HCT116 (cell line): ENCODE results near the gene PRKAB2. TPM values are rescaled to one million over a fixed set of nuclear protein-coding genes. Genes with fewer than 3 reads are reported as not detected.

ENCODE experiments used
- ATAC-seq: fragments of 200-7000 bp; cut with Tn5 transposase; 2 replicates; pipeline ENCODE4 v1.9.1; 2020; ENCODE audit warnings: mild to moderate bottlenecking, moderate library complexity
- BruUV-seq: library from RNA; stranded (reverse); fragments of 400-500 nt; replicated peaks from 2 replicates; lab custom pipeline; 2021; lab: Mats Ljungman, UMichigan
- CTCF ChIA-PET: fragments of 300-600 bp; sonication (Branson Sonifier 250); formaldehyde crosslinking; loops from one replicate; lab custom pipeline; 2021; ENCODE audit warnings: antibody characterized with exemption; lab: Charles Lee
- POLR2A ChIA-PET: fragments of 300-600, 350-600 bp; sonication (Branson Sonifier 250); formaldehyde crosslinking; loops from one replicate; lab custom pipeline; 2021; ENCODE audit warnings: antibody characterized with exemption; lab: Charles Lee
- RAD21 ChIA-PET, 2 experiments: fragments of 300-600 bp; sonication (Branson Sonifier 250); formaldehyde crosslinking; loops; one replicate each; lab custom pipeline; 2023; ENCODE audit warnings: low total read pairs in 2 of 2; ENCODE audit not compliant: uncharacterized antibody in 2 of 2, unreplicated experiment in 2 of 2, low non-redundant PET in 1 of 2; lab: Charles Lee
- DNase-seq: peaks from one replicate; pipeline ENCODE4 v3.0.0-alpha.2; 2010; ENCODE audit warnings: low read depth, low spot score
- H2AFZ ChIP-seq: fragments of 200-600 bp; shearing (Covaris generic), sonication (generic); 2 replicates; pipeline ENCODE4 v1.6.1; 2017; ENCODE audit warnings: low read depth, mixed run types, mixed read lengths, antibody characterized with exemption, low read length; ENCODE audit not compliant: poor library complexity, severe bottlenecking
- H3K27ac ChIP-seq: 2 replicates; pipeline ENCODE4 v1.5.1; 2012; ENCODE audit warnings: low read depth, low read length
- H3K27me3 ChIP-seq: fragments of 200-600 bp; sonication (generic); 2 replicates; pipeline ENCODE4 v1.6.1; 2016; ENCODE audit warnings: mixed run types, low read length, mixed read lengths; ENCODE audit not compliant: insufficient read depth
- H3K36me3 ChIP-seq, 2 experiments: fragments of 200-500 bp in 1 of 2; fragments of 200-600 bp in 1 of 2; sonication (Bioruptor generic) in 1 of 2; sonication (generic) in 1 of 2; 2 replicates each; pipeline versions ENCODE4 v1.5.1 to v1.6.1; 2014 to 2016; ENCODE audit warnings: low read length in 2 of 2, inconsistent platforms in 1 of 2, mixed read lengths in 1 of 2, mixed run types in 1 of 2; ENCODE audit not compliant: insufficient read depth in 2 of 2, control insufficient read depth in 1 of 2
- H3K4me1 ChIP-seq, 2 experiments: fragments of 200-600 bp in 1 of 2; sonication (generic) in 1 of 2; 2 replicates each; pipeline versions ENCODE4 v1.5.1 to v1.6.1; 2012 to 2017; ENCODE audit warnings: low read length in 2 of 2, inconsistent platforms in 1 of 2, mild to moderate bottlenecking in 1 of 2, mixed read lengths in 1 of 2, mixed run types in 1 of 2, moderate library complexity in 1 of 2; ENCODE audit not compliant: insufficient read depth in 2 of 2, control insufficient read depth in 1 of 2
- H3K4me2 ChIP-seq: fragments of 200-600 bp; sonication (generic); 2 replicates; pipeline ENCODE4 v1.6.1; 2017; ENCODE audit warnings: mixed run types, low read length, mixed read lengths
- H3K4me3 ChIP-seq, 2 experiments: fragments of 200-600 bp in 1 of 2; sonication (generic) in 1 of 2; replicated peaks in 1 of 2; 2 replicates each; pipeline ENCODE4 v1.5.1; 2011 to 2016; ENCODE audit warnings: low read length in 2 of 2, control low read depth in 1 of 2, low read depth in 1 of 2, mild to moderate bottlenecking in 1 of 2, mixed read lengths in 1 of 2, mixed run types in 1 of 2
- H3K79me2 ChIP-seq: fragments of 200-600 bp; sonication (generic); 2 replicates; pipeline ENCODE4 v1.6.1; 2017; ENCODE audit warnings: mild to moderate bottlenecking, mixed run types, low read length, moderate library complexity, mixed read lengths; ENCODE audit not compliant: insufficient read depth
- H3K9ac ChIP-seq: fragments of 200-600 bp; sonication (generic); 2 replicates; pipeline ENCODE4 v1.6.1; 2016; ENCODE audit warnings: low read length, mixed read lengths
- H3K9me2 ChIP-seq: fragments of 200-600 bp; sonication (generic), shearing (Covaris generic); 2 replicates; pipeline ENCODE4 v1.6.1; 2017; ENCODE audit warnings: mixed run types, mild to moderate bottlenecking, moderate library complexity; ENCODE audit not compliant: insufficient read depth
- H3K9me3 ChIP-seq, 2 experiments: fragments of 200-500 bp in 1 of 2; fragments of 200-600 bp in 1 of 2; sonication (Bioruptor generic) in 1 of 2; sonication (generic) in 1 of 2; 2 replicates each; pipeline ENCODE4 v1.6.1; 2014 to 2017; ENCODE audit warnings: low read length in 2 of 2, mixed read lengths in 2 of 2, inconsistent platforms in 1 of 2, low read depth in 1 of 2, mild to moderate bottlenecking in 1 of 2, mixed run types in 1 of 2, moderate library complexity in 1 of 2; ENCODE audit not compliant: control insufficient read depth in 1 of 2, insufficient read depth in 1 of 2
- H4K20me1 ChIP-seq: fragments of 200-600 bp; sonication (generic), shearing (Covaris generic); 2 replicates; pipeline ENCODE4 v1.6.1; 2017; ENCODE audit warnings: mixed run types, mild to moderate bottlenecking, moderate library complexity; ENCODE audit not compliant: insufficient read depth
- ATF3 ChIP-seq: IDR thresholded peaks from 2 replicates; pipeline ENCODE4 v1.6.1; 2012
- CBX3 ChIP-seq: IDR thresholded peaks from 2 replicates; pipeline ENCODE4 v1.6.1; 2012; ENCODE audit warnings: low read depth
- CEBPB ChIP-seq: IDR thresholded peaks from 2 replicates; pipeline ENCODE4 v1.6.1; 2012; ENCODE audit warnings: low read depth
- EGR1 ChIP-seq: IDR thresholded peaks from 2 replicates; pipeline ENCODE4 v1.6.1; 2012; ENCODE audit warnings: low read depth
- ELF1 ChIP-seq: IDR thresholded peaks from 2 replicates; pipeline ENCODE4 v1.6.1; 2012; ENCODE audit warnings: low read depth, borderline replicate concordance
- EZH2 ChIP-seq: fragments of 200-600 bp; sonication (generic); IDR thresholded peaks from 2 replicates; pipeline ENCODE4 v1.6.1; 2017; ENCODE audit warnings: antibody characterized with exemption, mixed run types
- EZH2phosphoT487 ChIP-seq: fragments of 200-600 bp; IDR thresholded peaks from 2 replicates; pipeline ENCODE4 v1.6.1; 2018; ENCODE audit warnings: antibody characterized with exemption, borderline replicate concordance
- JUND ChIP-seq: IDR thresholded peaks from 2 replicates; pipeline ENCODE4 v1.6.1; 2012
- SIN3A ChIP-seq: IDR thresholded peaks from 2 replicates; pipeline ENCODE4 v1.6.1; 2012; ENCODE audit warnings: low read depth
- SRF ChIP-seq: IDR thresholded peaks from 2 replicates; pipeline ENCODE4 v1.6.1; 2012; ENCODE audit warnings: low read depth
- TCF7L2 ChIP-seq: IDR thresholded peaks from 2 replicates; pipeline ENCODE4 v1.7.0; 2011; ENCODE audit warnings: borderline replicate concordance, inconsistent platforms; ENCODE audit not compliant: insufficient read depth, insufficient read length; ENCODE audit errors: extremely low read depth
- YY1 ChIP-seq: IDR thresholded peaks from 2 replicates; pipeline ENCODE4 v1.6.1; 2011; ENCODE audit warnings: low read length, low read depth, moderate library complexity, mild to moderate bottlenecking; ENCODE audit not compliant: insufficient replicate concordance; ENCODE audit errors: extremely low read depth
- intact Hi-C: fragments of 100-400 bp; cut with micrococcal nuclease; formaldehyde crosslinking; loops from 2 replicates; pipeline ENCODE4 v1.10.0; 2022
- total RNA-seq: library from RNA; stranded (reverse); gene quantifications from one replicate; pipeline ENCODE4 v1.2.1, GENCODE V29; 2021; ENCODE audit not compliant: unreplicated experiment
- TF ChIP-seq, protein P1 (sequence below): IDR thresholded peaks from 2 replicates; pipeline ENCODE4 v1.6.1; 2012; ENCODE audit warnings: low read depth

Gene PRKAB2
- total RNA-seq, 1 experiment from 2014 or later: 10.9 TPM

GRCh38 chr1:147168626-147169058, 3.6 kb downstream of the PRKAB2 start:
- no peak overlapping the region for H3K27ac ChIP-seq
- no peak overlapping the region for H3K4me3 ChIP-seq
- no TSS peak for BruUV-seq
- intact Hi-C loops: no loop called here
- no peak overlapping the region for H2AFZ ChIP-seq
- peak overlapping the region; percentile 75; the same call in 1 of the 2 replicates for H3K4me2 ChIP-seq
- peaks cover 2% of the 10 kb centered on the region; the same call in 1 of the 2 replicates for H4K20me1 ChIP-seq
- no peaks in the 10 kb centered on the region for H3K9me2 ChIP-seq
- H3K27me3 ChIP-seq: no peaks in the 10 kb centered on the region
- no peak for DNase-seq
- H3K36me3 ChIP-seq: peaks cover 3 to 5% of the 10 kb centered on the region in 2 experiments; a peak in 1 of 4 replicates
- no peaks in the 10 kb centered on the region for H3K9me3 ChIP-seq
- no peak overlapping the region for H3K9ac ChIP-seq
- ChIA-PET RAD21 (no interaction called here), POLR2A (no interaction called here), CTCF (no interaction called here)
- peaks cover 25 to 55% of the 10 kb centered on the region in 2 experiments for H3K4me1 ChIP-seq
- TF ChIP-seq SIN3A (no peak), SRF (no peak), EZH2 (no peak), TCF7L2 (no peak), EZH2phosphoT487 (no peak), JUND (no peak), EGR1 (no peak), CBX3 (no peak), ELF1 (no peak), ATF3 (no peak), YY1 (no peak), CEBPB (no peak)
- TF ChIP-seq, protein P1, sequence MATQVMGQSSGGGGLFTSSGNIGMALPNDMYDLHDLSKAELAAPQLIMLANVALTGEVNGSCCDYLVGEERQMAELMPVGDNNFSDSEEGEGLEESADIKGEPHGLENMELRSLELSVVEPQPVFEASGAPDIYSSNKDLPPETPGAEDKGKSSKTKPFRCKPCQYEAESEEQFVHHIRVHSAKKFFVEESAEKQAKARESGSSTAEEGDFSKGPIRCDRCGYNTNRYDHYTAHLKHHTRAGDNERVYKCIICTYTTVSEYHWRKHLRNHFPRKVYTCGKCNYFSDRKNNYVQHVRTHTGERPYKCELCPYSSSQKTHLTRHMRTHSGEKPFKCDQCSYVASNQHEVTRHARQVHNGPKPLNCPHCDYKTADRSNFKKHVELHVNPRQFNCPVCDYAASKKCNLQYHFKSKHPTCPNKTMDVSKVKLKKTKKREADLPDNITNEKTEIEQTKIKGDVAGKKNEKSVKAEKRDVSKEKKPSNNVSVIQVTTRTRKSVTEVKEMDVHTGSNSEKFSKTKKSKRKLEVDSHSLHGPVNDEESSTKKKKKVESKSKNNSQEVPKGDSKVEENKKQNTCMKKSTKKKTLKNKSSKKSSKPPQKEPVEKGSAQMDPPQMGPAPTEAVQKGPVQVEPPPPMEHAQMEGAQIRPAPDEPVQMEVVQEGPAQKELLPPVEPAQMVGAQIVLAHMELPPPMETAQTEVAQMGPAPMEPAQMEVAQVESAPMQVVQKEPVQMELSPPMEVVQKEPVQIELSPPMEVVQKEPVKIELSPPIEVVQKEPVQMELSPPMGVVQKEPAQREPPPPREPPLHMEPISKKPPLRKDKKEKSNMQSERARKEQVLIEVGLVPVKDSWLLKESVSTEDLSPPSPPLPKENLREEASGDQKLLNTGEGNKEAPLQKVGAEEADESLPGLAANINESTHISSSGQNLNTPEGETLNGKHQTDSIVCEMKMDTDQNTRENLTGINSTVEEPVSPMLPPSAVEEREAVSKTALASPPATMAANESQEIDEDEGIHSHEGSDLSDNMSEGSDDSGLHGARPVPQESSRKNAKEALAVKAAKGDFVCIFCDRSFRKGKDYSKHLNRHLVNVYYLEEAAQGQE: no peak
- H3K79me2 ChIP-seq: peaks cover 52% of the 10 kb centered on the region
- ATAC-seq: no peak
